Measurements from ENCODE around the gene PLCL2. TPM values are rescaled to one million over a fixed set of nuclear protein-coding genes. Genes with fewer than 3 reads are reported as not detected.

The PLCL2 gene
- total and polyA plus RNA-seq, 9 donors, result 12.6 to 54.2 (median 24.7) TPM

GRCh38 chr3:17076940-17077605, 192.3 kb downstream of the PLCL2 start:
- TF ChIP-seq CTCF (IDR thresholded peaks at IDR 0.05), result no peak
- no peak for TF ChIP-seq EP300 (IDR thresholded peaks at IDR 0.05)
- no peak for TF ChIP-seq POLR2A (IDR thresholded peaks at IDR 0.05)
- peaks cover 2% of the 10 kb centered on the region for H3K36me3 ChIP-seq
- no peak overlapping the region for H3K27ac ChIP-seq
- H3K27me3 ChIP-seq, result no peaks in the 10 kb centered on the region
- DNase-seq, result no peak
- no peaks in the 10 kb centered on the region for H3K4me1 ChIP-seq (ENCODE audit: insufficient read depth)
- 41 to 55% (median 52%) methylated on average over 4 of the region's 4 CpGs for WGBS, 3 donors
- H3K4me3 ChIP-seq, result no peak overlapping the region
- intact Hi-C loops (cut with DNase I), result no loop called here
- H3K9me3 ChIP-seq, result no peaks in the 10 kb centered on the region

- H3K9me3 ChIP-seq, result no peaks in the 10 kb centered on the region
- no peaks in the 10 kb centered on the region for H3K4me1 ChIP-seq (ENCODE audit: insufficient read depth)
- DNase-seq, result no peak
- H3K36me3 ChIP-seq, result peaks cover 2% of the 10 kb centered on the region
- H3K4me3 ChIP-seq, result no peak overlapping the region
- no peaks in the 10 kb centered on the region for H3K27me3 ChIP-seq
- no peak overlapping the region for H3K27ac ChIP-seq
- WGBS, 3 donors, result 47 to 68% (median 53%) methylated on average over 5 of the region's 5 CpGs
- TF ChIP-seq EP300 (IDR thresholded peaks at IDR 0.05) (no peak), POLR2A (IDR thresholded peaks at IDR 0.05) (no peak), CTCF (IDR thresholded peaks at IDR 0.05) (no peak)
- intact Hi-C loops (cut with DNase I), result no loop called here
Observed at GRCh38 chr3:17077606-17078005, 192.9 kb downstream of the PLCL2 start.

GRCh38 chr3:17078926-17079465, 194.2 kb downstream of the PLCL2 start:
- Histone ChIP-seq H3K4me3 (no peak overlapping the region), H3K27ac (no peak overlapping the region), H3K27me3 (no peaks in the 10 kb centered on the region), H3K36me3 (peaks cover 2% of the 10 kb centered on the region), H3K4me1 (ENCODE audit: insufficient read depth) (no peaks in the 10 kb centered on the region), H3K9me3 (no peaks in the 10 kb centered on the region)
- WGBS, 3 donors, result 97 to 98% (median 97%) methylated on average over 7 of the region's 7 CpGs
- no peak for TF ChIP-seq EP300 (IDR thresholded peaks at IDR 0.05)
- no peak for TF ChIP-seq CTCF (IDR thresholded peaks at IDR 0.05)
- no peak for TF ChIP-seq POLR2A (IDR thresholded peaks at IDR 0.05)
- no peak for DNase-seq
- intact Hi-C loops (cut with DNase I), result no loop called here

- no peak overlapping the region for H3K27ac ChIP-seq
- no peak for DNase-seq
- H3K4me3 ChIP-seq, result no peak overlapping the region
- intact Hi-C loops (cut with DNase I), result no loop called here
- no peaks in the 10 kb centered on the region for H3K27me3 ChIP-seq
- TF ChIP-seq POLR2A (IDR thresholded peaks at IDR 0.05), result no peak
- no peak for TF ChIP-seq EP300 (IDR thresholded peaks at IDR 0.05)
- TF ChIP-seq CTCF (IDR thresholded peaks at IDR 0.05), result no peak
- peaks cover 2% of the 10 kb centered on the region for H3K36me3 ChIP-seq
- no peaks in the 10 kb centered on the region for H3K9me3 ChIP-seq
- no peaks in the 10 kb centered on the region for H3K4me1 ChIP-seq (ENCODE audit: insufficient read depth)
- 92 to 95% (median 93%) methylated on average over 6 of the region's 6 CpGs for WGBS, 3 donors
Observed at GRCh38 chr3:17079933-17080332, 195.2 kb downstream of the PLCL2 start.

Data from ovary (tissue), 9 donors.